Myocyte (in vitro differentiated cells): ENCODE data around the gene NAA25. TPM values are rescaled to one million over a fixed set of nuclear protein-coding genes. Genes with fewer than 3 reads are reported as not detected.
A peak's percentile ranks its signal among the peaks of the same experiment; 100 is the strongest.

Experiments used
- DNase-seq: peaks from one replicate; pipeline ENCODE4 v3.0.0-alpha.2; 2012; ENCODE audit warnings: low read depth
- polyA plus RNA-seq: library from polyadenylated mRNA; unstranded; fragments of >200 nt; gene quantifications from one replicate; pipeline ENCODE4 v1.2.1, GENCODE V29; 2012; ENCODE audit warnings: missing spikeins
- total RNA-seq: library from RNA; depleted of rRNA; stranded (reverse); fragments of >200 nt; gene quantifications from 2 replicates; pipeline ENCODE4 v1.2.3, GENCODE V29; 2014

The NAA25 gene
- 28.7 and 40.9 TPM in 2 replicates for total RNA-seq
- 7.8 TPM for polyA plus RNA-seq

DNA sequence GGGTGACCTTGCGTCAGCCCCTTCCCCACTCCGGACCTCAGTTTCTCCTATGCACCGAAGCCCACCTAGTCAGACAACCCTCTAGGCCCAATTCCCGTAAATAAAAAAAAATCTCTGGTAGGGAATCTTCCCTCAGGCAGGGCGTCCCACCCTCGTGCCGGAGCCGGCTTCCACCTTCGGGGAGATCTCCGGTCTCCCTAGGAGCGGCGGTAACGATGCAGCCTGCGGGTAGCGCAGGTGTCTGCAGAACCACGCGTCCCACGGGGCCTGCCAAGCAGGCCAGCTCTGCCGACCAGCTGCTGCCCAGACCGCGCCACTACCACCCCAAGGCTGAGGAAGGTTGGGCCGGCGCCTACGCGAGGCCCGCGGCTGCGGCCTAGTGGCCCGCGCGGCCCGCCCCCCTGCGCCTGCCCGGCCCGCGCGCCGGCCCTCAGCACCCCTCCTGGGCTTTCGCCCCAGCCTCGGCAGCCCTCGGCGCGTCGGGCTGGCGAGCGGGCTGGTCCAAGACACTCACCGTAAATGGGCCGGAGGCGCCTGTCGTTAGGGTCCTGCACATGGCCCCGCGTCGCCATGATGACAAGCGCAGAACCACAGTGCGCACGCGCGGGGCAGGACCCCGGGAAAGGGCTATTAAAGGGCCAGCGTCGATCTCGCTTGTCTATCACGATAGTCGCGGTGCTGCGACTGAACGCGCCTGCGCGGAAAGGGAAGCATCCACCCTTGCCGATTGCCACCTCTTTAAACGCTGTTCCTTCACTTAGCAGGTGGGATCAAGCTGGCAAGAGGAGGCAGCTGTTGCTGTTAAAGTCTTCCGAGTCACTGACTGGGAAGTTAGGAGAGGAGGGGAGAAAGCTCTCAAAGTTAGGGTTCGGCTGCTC, at the start of gene NAA25:
NAA25 (minus strand) TSS at position 582 of the 878 bp plus-strand sequence; CDS start at position 572, 10 bp downstream.
- DNase-seq, result peak; percentile 95

DNA sequence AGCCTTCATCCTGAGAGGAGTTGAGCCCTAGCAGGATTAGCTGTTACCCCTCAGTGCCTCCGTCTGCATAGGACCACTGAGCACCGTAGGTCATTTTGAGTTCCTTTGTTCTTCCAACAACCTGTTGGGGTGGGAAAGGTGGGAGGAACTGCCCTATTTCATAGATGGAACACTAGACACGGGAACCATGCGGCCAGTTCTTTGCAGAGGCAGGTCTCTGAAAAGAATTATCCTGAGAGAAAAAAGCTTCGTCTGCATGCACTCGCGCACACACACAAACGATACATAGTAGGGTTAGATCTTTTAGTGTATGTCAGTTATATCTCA, 45.3 kb upstream of the NAA25 start:
- DNase-seq, result no peak

DNA sequence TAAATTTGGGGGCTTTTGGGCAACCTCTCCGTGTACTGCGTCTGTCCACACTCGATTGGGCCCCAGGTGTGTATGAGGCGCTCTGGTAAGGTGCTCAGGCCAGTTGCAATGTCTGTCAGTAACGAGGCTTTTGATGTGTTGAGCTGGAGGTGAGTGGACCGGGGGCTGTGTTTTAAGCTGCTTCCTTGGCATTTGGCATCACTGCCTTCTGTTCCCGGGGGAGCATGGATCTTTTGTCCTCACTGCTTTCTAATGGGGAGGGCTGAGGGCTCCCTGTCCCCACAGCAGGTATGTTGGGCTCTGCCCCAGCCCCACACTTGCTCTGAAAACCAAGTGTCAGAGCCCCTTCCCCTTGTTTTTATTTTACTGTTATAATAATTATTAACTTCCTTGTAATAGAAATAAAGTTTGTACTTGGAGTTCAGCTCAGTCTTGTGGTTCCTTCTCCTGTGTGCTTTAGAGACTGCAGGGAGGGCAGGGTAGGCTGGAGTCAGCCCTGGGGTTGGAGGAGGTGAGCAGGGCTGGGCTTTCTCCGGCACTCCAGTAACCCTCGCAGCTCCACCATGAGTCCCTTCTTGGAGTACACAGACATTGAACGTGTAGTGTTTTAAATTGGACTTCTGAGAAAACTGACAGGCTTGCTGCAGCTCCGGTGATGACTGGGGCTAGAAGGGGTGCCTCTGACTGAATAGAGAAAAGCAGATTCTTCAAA, 44.8 kb upstream of the NAA25 start:
- no peak for DNase-seq

DNA sequence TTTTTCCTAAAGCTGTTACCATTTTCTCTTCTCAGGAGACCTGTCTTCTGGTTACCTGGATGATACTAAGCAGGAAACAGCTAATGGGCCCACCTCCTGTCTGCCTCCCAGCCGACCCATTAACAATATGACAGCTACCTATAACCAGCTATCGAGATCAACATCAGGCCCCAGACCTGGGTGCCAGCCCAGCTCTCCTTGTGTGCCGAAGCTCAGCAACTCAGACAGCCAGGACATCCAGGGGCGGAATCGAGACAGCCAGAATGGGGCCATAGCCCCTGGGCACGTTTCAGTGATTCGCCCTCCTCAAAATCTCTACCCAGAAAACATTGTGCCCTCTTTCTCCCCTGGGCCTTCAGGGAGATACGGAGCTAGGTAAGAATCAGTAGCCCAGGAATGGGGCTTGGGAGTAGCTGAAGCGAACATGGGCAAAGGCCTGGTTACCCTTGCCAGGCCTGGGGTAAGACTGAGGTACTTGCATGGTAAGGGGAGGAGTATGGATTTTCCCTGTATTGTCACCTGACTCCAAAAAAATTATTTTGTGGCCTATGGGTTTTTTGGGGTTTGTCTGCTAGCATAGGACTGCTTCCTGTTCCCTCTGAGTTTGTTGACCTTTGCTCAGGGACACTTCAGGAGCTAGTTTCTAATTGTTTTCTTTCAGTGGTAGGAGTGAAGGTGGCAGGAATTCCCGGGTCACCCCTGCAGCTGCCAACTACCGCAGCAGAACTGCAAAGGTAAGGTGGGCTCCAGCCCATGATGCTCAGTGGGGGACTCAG, 43.4 kb upstream of the NAA25 start:
- DNase-seq, result no peak

DNA sequence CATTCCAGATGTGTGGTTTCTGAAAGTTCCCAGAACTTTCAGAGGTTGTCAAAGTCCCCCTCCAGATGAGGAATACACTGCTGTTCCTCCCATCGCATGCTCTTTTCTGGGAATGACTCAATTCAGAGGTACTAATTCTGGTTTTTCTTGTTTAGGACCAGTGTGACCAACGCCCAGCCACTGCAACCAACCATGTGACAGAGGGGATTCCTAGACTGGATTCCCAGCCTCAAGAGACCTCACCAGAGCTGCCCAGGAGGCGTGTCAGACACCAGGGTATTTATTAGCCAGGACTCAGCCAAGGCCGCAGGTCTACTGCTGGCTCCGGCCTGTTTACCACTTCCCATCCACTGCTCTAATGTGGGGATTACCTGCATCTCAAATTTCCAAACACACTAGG, 41.0 kb upstream of the NAA25 start:
- DNase-seq, result no peak

DNA sequence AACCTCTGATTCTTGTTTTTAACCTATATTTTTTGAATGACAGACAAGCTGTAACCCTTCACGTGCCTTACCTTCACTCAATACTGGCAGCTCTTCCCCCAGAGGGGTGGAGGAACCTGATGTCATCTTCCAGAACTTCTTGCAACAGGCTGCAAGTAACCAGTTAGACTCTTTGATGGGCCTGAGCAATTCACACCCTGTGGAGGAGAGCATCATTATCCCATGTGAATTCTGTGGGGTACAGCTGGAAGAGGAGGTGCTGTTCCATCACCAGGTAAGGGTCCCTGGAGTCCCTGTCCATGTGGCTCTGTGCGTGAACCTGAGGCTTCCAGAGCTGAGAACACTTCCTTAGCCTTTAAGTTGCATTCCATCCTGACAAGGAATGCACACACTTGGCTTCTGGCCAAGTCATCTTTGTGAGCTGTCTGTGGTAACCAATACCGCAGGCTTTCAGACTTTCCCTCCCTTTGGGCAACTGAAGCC, 39.5 kb upstream of the NAA25 start:
- no peak for DNase-seq

DNA sequence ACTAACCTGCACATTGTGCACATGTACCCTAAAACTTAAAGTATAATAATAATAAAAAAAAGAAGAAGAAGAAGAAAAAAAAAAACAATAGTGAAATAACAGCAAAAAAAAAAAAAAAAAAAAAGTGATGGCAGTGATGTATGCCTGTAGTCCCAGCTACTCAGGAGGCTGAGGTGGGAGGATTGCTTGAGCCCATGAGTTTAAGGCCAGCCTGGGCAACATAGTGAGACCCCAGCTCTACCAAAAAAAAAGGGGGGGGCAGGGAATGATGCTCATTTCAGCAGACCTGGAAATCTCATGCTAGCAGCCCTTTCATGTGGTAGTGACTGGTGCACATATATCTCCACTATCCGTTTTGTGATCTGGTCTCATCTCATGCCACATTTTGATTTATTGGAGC, 37.5 kb upstream of the NAA25 start:
- DNase-seq, result no peak

DNA sequence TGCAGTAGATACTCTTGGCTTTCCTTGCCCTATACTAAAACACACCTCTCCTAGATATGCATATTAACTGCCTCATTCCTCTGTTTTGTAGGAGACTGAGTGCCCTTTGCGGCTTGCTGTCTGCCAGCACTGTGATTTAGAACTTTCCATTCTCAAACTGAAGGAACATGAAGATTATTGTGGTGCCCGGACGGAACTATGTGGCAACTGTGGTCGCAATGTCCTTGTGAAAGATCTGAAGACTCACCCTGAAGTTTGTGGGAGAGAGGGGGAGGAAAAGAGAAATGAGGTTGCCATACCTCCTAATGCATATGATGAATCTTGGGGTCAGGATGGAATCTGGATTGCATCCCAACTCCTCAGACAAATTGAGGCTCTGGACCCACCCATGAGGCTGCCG, 32.1 kb upstream of the NAA25 start:
- no peak for DNase-seq

DNA sequence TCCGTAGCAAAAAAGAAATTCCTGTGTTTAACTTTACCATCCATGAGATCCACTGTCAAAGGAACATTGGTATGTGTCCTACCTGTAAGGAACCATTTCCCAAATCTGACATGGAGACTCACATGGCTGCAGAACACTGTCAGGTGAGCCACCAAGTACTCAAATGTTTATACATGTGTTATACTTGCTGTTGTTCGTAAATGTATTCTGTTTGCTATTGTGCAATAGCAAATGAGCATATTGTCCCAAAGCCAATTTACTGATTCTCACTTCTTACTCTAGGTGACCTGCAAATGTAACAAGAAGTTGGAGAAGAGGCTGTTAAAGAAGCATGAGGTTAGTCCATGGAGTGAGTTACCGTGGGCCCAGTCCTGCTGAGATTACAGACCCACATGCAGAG, 26.1 kb upstream of the NAA25 start:
- no peak for DNase-seq

DNA sequence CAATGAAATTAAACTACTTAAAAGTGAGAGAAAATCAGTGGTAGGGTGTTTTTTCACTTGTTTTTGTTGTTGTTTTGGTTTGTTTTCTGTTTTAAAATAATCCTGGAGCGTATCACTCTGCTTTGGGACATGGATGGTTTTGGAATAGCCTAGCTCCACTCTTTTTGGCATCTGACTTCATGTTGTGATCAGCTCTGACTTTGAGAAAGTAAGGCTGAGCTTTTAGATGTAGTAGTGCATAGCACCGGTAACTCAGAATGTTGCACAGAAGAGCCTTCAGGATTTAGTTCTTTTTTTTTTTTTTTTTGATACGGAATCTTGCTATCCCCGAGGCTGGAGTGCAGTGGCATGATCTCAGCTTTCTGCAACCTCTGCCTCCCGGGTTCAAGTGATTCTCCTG, 24.8 kb upstream of the NAA25 start:
- DNase-seq, result no peak

DNA sequence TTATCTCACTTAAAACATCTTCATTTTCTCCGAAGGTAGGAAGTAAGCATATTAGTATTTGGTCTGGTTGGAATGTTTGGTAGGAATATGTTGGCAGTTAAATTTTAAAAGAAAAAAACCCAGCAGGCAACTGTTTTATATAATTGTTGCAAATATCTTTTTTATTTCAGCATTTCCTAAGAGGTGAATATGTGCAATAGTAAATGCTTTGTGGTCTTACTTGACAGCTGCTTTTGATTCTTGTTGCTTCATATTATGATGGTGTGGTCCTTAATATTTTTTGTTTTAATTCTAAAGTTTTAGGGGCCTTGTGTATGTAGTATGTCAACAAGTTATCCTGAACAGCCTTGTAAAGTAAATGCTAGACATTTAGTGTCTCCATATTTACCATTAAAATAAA, 23.1 kb upstream of the NAA25 start:
- DNase-seq, result no peak

DNA sequence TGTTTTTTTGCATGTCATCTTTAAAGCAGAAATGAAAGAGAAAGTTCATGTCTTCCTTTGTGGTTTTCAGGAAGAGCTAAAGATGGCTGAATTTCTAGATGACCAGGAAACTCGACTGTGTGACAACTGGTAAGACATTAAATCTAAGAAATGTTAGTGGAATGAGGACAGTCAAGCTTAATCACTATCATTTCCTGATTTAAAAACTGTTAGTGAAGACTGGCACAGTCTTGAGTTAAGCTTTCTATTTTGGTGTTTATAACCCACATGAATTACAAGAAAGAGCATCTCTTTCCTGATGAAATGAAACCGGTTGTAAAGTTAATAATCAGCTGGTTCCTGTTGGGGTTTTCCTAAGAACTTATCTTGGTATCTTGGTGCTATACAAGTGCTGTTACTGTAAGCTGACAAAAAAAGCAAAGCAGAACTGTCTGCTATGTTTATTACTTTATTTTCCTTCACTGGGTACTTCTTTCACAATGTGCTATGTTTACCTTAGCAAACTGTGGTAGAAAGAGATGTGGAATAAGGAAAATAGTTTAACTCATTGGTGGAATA, 21.9 kb upstream of the NAA25 start:
- DNase-seq, result peak; percentile 21

DNA sequence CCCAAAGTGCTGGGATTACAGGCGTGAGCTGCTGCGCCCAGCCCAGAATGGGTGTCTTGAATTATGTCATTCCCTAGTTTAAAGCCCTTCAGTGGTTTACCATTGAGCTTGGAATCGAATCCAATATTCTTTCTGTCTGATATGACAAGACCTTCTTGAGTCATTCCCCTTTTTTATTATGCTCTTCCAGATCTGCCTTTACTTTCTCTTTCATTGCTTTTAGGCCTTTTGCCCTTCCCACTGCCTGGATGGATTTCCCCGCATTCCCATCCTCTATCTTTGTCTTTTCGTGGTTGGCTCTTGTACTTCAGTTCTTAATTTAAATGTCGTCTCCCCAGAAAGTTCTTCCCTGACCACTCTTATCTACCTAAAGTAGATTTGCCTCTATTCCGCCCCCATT, 18.3 kb upstream of the NAA25 start:
- peak; percentile 33 for DNase-seq

DNA sequence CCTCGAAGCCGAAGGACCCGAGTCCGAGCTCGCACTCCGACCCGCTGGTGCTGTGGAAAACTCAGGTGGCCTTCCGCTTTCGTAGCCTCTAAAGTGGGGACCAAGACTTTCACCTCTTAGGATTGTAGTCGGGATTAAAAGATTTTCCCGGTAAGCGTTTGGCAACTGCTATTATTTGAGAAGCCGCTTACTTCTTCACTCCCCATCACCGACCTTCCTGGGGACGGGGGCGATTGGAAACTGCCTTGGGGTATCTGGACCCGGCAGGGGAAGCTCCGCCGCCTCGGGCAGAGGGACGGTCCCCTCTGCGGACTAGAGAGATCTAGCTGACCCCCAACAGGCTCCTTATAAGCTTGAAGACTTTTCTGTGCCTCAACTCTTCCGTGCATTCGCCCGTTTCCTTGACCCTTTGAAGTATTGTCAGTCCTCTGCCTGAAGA, 17.4 kb upstream of the NAA25 start:
- no peak for DNase-seq

DNA sequence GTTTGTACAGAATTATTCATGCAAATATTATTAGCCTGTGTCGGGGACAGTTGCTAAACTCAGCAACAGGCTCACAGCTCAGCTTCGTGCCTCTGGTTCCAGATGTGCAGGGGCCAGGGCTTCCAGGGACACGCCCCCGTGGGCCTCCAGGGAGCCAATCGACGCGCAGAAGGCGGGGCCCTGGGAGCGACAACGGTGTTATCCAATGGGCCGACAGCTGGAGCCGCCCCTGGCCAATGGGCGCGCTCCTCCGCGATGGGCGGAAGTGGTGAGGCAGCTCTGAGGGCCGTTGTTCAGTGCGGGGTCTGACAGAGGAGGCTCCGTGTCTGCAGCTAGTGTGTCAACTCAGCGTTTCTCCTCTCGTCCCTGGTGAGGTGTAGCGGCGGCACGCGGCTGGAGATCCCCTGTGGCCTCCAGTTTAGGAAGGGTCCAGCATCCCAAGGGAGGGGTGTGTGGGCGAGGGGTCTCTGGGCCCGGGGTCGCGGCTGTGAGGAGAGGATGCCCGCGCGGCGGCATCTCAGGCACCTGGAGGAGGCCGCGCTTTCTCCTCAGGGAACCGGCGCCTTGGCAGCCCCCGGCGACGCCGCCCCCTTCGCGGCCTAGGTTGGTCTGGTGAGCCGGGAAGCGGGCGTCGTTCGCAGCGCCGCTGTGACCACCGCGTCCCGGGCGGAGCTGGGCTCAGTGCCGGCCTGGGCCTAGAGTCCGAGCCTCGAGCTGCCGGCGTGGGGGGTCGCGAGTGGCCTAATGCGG, 16.8 kb upstream of the NAA25 start, which contains the start of gene TRAFD1:
TRAFD1 (plus strand) TSS at position 311 of the 750 bp plus-strand sequence. CDS start 4,963 bp downstream, outside the sequence.
- peak; percentile 97 for DNase-seq

DNA sequence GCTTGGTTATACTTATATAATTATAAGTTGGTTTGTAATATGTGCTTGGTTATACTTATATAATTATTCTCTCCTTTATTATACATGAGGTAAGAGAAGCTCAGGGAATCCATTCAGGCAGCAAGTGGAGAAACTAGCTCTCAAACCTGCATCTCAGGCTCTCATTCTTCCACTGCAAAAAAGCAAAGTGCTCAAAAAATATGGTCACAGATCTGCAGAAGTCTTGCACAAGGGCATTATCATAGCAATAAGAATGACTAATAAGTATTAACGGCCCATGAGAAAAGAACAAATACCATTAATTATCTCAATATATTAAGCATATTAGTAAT, 16.3 kb upstream of the NAA25 start:
- DNase-seq, result no peak

DNA sequence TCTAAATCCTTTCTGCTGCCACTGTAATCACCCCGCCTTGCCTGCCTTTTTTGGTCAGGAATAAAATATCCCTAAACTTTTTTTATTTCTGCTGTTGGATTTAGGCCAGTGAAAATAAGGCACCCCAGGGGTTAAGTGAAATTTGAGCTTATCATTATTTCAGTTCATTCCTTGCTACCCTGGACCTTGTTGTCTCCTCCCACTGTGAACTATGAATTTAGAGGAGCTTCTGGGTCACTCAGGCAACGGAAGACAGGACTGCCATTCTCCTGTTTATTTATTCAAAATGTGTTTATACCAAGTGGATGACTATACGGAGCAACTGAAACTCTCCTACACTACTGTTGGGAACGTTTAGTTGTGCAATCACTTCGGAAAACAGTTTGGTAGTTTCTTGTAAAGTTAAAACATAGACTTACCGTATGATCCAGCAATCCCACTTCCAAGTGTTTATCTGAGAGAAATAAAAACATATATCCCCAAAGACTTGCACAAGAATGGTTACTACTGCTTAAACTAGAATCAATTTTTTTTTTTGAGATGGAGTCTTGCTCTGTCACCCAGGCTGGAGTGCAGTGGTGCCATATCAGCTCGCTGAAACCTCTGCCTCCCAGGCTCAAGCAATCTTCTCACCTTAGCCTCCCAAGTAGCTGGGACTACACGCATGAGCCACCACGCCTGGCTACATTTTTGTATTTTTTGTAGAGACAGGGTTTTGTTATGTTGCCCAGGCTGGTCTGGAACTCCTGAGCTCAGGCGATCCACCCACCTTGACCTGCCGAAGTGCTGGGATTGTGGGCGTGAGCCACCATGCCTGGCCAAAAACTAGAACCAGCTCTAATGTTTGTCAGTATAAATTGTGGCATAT, 14.5 kb upstream of the NAA25 start:
- no peak for DNase-seq

DNA sequence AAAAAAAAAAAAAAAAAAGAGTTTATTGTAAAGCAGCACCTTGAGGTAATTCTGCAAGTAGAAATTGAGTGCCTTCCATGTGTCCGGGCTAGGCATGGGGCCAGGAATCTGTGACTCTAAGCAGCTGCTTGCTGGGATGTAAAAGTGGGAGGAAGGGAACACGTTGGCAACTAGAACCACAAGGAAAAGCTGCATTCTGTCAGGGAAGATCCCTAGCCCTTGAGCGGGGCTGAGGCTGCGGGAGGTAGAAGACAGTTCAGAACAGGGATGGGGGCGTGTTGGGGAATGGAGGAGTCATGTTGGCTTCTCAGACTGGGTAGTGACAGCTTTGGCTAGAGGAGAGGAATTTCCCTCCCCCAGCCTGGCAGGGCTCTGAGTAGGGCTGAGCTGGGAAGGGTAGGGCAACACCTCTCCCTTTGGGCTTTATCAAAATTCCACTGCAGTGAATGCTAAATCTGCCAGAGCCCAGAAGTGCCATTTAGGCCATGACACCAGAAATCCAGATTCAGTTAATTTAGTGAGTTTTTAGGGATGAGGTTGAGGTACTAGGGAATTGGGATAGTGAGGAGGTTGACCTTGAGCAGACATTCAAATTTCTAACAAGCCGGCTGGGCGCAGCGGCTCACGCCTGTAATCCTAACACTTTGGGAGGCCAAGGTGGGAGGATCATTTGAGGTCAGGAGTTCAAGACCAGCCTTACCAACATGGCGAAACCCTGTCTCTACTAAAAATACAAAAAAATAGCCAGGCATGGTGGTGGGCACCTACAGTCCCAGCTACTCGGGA, 13.4 kb upstream of the NAA25 start:
- peak; percentile 95 for DNase-seq

DNA sequence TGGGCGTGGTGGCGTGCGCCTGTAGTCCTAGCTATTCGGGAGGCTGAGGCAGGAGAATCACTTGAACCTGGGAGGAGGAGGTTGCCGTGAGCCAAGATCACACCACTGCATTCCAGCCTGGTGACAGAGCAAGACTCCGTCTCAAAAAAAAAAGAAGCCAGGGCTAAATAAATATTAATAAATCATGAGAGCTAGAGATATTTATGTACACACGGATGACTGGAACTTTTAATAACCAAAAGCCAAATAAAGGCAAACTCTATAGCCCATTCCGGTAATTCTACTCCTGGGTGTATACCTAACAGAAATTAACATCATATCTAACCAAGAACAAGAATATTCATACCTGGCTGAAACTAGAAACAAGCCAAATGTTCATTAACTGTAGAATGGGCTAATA, 9.1 kb upstream of the NAA25 start:
- DNase-seq, result no peak
